CD4-positive, alpha-beta T cell treated with Interleukin-17A for 4 hours (primary cell): ENCODE measurements around the gene NOTO.
A peak's percentile ranks its signal among the peaks of the same experiment; 100 is the strongest.
"Not testable (repeated sequence)": the region's sequence is repeated elsewhere in the genome, so short reads cannot be mapped to it uniquely, and the experiment has no call there.

Experiments used
- DNase-seq: peaks from one replicate; pipeline ENCODE4 v3.0.0-alpha.2; 2020; ENCODE audit warnings: mixed read lengths

The NOTO gene, protein sequence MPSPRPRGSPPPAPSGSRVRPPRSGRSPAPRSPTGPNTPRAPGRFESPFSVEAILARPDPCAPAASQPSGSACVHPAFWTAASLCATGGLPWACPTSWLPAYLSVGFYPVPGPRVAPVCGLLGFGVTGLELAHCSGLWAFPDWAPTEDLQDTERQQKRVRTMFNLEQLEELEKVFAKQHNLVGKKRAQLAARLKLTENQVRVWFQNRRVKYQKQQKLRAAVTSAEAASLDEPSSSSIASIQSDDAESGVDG

DNA sequence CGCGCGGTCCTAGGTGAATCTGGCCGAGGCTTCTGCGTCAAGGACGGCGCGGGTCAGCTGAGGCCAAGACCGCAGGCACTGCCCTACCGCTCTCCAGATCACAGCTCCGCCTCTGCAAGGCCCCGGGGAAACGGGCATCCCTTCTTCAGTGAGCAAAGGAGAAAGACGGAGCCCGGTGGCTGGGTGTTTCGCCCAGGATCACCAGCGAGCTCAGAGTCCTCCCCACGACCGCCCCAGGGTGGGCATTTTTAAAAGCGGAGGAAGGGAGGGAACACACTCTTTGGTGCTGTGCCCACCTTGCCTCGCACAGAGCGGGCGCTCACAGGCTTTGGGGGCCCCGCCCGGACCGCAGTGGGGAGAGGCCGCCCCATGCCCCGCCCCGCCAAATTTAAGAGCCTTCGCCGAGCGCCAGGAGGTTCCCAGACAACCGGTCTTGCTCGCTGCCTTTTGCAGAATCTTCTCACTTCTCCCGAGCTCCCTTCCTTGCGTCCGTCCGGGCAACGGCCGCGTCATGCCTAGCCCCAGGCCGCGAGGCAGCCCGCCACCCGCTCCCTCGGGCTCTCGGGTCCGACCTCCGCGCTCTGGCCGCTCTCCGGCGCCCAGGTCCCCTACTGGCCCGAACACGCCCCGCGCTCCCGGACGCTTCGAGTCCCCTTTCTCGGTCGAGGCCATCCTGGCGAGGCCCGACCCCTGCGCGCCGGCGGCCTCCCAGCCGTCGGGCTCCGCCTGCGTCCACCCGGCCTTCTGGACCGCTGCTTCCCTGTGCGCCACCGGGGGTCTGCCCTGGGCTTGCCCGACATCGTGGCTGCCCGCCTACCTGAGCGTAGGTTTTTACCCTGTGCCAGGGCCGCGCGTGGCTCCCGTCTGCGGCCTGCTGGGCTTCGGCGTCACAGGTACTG lies at the start of gene NOTO:
TSS of gene NOTO (plus strand) at position 419 of the 899 bp plus-strand sequence. CDS start at position 512, 93 bp downstream.
- no peak for DNase-seq

DNA sequence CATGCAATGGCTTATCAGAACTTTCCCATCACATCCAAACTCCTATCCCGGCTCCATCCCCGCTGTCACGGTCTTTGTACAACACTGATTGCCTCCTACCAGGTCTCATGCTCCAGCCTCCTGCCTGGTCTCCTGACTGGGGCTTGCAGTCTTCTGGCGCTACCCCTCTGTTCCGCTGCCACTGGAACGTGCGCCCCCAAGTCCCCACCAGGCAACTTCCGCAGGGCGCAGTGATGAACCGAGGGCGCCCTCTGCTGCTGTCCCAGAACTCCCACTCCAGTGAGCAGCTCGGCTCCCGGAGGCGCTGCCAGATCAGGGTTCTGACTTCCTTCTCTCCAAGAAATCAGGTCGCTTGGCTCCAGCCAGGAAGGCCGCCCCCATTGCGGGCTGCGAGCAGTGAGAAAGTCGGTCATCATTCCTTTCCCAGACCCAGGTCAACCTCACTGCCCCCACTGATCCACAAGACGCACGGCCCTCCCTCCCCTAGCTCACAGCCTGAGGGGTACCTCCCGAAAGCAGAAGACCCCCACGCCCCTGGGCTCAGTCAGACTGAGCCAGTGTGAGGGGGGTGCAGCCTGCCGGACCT lies 45.7 kb upstream of the NOTO start:
- DNase-seq, result peak; percentile 54

DNA sequence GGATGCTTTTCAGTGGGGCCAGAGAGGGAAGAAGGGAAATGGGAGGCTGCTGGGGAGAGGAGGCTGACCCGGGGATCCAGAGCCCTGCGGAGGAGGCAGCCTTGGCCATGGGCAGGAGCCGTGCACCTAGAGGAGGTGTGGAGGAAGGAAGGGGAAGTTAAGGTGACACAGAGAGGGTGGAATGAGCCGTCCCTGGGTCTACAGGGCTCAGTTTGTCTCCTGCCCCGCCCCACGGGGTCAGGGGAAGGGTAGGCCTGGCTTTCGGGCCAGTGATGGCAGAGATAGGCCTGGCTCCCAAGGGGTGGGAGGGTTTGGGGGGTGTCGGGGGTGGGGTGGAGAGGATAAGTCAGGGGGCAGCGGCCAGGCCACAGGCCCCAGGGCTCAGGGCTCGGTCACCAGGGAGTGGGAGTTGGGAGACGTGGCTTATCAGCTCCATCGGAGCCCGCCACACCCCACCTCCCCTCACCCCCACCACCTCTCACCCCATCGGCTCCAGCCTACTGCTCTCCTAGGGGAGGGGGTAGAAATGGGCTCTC lies 39.5 kb upstream of the NOTO start:
- no peak for DNase-seq

DNA sequence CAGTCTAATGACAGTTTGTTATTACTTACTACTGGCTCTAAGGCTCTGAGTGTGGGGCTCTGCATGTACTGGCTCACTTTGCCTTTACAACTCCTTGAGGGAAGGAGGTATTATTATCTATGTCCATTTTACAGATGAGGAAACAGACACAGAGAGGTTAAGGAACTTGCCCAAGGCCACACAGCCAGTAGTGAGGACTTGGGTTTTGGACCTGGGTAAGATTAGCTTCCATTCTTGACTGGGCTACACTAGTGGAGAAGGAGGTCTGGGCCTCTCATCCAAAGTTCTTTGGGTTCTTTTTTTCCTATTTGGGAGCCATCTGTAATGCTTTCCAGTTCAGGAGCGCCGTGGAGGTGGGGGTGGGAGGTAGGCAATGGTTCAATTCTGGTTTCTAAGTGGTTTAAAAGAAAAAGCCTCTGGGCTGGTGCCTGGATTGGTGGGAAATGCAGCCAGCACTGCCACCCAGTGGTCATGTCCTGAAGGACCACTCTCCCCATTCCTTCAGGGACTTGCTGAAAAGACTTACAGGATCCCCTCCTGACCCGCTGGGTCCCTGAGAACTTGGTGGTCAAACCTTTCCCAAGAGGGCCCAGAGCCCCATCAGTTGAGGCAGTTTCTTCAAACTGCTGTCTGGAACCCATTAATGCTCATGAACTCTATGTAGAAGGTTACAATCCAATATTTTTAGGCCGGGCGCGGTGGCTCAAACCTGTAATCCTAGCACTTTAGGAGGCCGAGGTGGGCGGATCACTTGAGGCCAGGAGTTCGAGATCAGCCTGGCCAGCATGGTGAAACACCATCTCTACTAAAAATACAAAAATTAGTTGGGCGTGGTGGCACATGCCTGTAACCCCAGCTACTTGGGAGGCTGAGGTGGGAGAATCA lies 38.6 kb upstream of the NOTO start:
- DNase-seq, result peak; percentile 77

DNA sequence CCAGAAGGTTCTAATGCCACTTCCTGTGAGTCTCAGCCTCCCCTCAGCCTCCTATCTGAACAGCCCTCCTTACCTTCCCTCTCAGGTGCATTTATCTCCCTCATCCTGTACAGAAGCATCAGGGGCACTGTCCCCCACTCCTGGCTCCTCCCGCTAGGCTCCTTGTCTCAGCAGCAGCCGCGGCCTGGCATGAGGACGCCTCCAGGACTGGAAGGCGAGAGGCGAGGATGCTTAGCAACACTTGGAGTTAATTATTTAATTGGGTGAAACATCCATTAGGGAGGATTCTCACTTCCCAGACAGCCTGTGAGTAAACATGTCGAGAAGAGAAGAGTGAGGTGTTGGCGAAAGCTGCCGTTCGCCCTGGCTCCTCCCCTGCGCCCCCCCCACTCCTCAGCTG lies 36.4 kb upstream of the NOTO start:
- DNase-seq, result not testable (repeated sequence)

DNA sequence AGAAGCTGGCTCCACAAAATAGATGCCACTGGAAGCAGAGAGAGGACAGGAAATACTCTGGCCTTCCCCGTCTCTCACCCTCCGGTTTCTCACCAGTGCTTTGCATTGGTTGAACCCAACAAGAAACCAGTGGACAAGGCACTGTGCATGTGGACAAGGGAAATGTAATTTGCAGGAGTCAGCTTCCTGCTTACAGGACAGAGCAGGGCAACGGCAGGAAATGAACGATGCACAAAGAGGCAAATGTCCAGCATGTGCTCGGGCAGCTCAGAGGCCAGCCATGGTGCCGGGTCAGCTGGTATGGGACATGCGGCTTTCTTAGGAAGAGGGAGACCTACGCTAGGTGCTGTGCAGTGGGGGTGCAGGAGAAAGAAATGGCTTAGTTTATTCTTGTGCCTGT lies 35.6 kb upstream of the NOTO start:
- DNase-seq, result not testable (repeated sequence)

DNA sequence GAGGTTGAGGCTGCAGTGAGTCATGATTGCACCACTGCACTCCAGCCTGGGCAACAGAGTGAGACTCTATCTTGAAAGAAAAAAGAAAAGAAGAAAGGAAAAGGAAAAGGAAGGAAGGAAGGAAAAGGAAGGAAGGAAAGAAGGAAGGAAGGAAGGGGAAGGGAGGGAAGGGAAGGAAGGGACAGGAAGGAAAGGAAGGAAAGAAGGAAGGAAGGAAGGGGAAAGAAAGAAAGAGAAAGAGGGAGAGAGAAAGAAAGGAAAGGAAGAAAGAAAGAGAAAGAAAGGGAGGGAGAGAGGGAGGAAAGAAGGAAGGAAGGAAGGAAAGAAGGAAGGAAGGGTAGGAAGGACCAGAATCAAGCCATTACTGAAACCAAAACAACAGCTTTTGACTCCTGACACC lies 34.0 kb upstream of the NOTO start:
- not testable (repeated sequence) for DNase-seq

DNA sequence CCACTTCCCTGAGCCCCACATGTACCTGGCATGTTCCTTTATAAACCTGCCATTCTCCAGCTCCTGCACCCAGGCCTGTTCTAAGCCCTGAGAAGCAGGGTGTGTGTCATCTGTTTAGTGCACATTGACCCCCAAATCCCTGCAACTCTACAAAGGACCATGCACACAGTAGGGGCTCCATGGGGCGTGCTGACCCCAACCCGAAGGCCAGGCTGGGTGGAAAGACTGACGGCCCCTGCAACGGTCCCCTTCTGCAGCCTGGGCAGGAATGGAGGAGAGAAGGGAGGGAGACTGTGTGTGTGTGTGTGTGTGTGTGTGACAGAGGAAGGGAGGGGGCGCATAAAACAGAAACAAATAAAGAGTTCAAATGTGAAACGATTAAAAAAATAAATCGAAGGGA lies 32.0 kb upstream of the NOTO start:
- not testable (repeated sequence) for DNase-seq

DNA sequence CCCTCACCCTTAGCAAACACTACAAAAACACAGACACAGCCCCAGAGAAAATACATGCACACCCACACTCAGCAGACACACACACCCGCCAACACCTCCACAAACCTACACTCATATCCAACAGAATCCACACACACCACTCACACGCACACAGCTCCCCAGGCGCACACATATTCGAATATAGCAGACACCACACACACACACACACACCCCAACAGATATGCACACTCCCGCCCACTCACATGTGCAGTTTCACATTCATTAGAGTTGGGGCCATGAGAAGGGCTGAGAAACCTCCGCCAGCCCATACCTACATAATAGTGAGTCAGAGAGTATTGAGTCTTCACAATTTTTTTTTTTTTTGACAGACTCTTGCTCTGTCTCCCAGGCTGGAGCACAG lies 29.4 kb upstream of the NOTO start:
- no peak for DNase-seq

DNA sequence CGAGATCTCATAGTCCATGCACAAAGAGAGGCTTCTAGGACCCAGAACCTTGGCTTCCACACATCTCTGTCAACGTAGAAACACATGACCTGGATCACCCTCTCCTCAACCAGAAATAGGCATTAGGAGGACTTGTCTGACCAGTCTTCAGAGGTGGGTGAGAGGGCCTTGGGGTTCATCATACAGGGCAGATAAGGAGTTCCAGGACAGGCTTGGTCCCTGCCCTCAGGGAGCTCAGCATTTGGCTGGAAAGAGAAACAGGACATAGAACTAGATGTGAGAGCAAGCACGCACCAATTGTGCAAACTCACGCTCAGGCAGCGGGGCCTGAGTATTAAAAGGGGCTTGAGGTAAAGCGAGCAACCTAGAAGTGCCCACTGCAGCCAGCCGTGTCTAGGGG lies 28.6 kb upstream of the NOTO start:
- DNase-seq, result no peak

DNA sequence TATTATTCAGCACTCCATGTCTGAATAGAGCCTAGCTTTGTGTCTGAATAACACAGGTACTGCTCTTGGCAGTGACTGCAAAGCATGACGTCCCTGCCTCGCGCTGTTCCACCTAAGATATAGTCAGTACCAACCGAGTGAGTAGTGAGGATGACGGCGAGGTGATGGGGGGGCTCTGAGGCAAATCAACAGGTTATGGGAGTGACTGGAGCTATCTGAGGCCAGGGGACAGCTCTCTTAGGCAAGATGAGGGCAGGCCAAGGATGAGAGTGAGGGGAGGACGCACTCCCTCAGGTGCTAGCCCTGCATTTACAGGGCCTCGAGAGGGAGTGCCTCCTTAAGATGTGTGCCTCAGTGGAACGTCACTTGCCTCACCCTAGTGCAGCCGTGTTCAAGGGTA lies 28.1 kb upstream of the NOTO start:
- DNase-seq, result no peak

DNA sequence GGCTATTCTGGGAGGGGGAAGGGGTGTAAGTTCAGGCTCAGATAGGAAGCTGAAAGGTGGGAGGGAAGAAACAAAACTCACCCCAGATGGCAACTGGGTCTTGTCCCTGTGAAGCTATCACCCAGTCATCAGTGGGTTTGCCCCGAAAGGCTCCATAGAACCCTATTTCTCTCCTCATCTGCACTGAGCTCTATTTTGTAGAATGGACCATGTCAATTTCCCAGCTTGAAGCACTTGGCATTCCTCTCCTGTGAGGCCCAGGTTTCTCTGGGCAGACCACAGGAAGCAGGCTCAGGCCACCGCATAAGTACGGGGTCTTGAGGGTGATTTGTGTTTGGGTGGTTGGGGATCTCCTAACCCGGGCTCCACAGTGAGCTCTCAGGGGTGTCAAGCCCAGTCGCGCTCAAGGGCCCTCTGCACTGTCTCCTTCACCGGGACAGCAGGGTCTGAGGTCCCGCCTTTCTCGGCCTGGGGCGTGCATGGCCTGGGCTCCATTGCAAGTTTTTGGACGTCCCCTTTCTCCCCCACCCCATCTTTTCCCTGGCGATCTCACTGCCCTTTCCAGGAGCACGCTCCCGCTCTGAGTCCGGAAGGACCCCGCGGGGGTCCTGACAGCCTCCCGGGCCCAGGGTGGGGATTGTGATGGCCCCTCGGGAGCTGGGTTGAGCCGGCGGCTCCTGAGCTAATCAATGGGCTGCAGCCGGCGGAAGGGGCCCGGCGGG lies 27.3 kb upstream of the NOTO start:
- DNase-seq, result no peak

DNA sequence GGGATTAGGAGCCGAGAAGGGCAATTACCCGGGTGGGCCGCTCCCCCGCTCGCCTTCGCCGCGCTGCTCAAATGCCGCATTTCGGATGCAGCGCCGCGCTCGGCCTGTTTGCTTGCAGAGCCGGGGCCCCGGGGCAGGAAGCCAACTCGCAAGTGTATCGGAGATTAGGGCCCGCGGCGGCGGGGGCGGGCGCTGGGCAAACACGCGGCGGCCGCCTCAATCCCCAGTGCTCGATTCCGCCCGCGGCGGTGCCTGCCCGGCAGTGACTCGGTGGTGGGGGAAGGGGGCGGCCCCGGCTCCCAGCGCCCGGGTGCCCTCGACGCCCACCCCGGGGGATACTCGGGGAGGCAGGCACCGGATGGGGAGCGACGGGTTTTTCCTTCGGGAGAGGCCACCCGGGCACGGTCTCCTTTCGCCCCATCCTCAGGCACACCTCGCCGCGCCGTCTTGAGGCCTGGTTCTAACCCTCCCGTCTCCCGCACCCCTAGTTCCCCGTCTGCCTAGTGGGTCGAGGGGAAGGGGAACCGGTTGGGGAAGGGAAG lies 26.6 kb upstream of the NOTO start:
- DNase-seq, result peak; percentile 83

DNA sequence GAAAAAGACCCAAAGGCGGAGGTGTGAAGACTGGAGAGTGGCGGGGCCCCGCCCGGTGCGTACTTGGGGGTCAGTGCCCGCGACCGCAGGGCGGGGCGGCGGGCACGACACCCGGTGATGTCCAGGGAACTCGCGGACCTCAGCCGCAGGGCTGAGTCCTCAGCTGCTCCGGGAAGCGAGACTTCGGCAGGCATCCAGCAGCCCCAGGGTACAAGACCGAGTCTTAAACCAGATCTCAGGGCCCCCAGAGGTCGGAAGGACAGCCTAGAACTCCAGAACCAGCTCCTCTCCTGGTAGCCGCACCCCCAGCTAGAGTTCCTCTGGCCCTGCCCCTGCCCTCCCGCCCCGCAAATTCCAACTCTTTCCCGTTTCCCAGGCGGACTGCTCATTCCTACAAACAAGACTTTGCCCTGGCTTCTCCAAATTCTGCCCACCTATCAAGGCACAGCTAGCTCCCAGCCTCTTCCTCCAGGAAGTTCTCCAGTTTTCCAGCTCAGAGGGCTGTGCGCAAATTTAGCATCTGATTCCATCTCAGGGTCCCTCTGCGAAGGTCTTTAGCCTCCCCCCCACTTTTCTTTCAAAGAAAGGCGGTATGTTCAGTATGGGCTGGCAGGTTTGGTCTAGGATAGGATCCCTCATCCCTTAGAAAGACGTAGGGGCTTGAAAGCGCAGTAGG lies 26.0 kb upstream of the NOTO start:
- peak; percentile 28 for DNase-seq

DNA sequence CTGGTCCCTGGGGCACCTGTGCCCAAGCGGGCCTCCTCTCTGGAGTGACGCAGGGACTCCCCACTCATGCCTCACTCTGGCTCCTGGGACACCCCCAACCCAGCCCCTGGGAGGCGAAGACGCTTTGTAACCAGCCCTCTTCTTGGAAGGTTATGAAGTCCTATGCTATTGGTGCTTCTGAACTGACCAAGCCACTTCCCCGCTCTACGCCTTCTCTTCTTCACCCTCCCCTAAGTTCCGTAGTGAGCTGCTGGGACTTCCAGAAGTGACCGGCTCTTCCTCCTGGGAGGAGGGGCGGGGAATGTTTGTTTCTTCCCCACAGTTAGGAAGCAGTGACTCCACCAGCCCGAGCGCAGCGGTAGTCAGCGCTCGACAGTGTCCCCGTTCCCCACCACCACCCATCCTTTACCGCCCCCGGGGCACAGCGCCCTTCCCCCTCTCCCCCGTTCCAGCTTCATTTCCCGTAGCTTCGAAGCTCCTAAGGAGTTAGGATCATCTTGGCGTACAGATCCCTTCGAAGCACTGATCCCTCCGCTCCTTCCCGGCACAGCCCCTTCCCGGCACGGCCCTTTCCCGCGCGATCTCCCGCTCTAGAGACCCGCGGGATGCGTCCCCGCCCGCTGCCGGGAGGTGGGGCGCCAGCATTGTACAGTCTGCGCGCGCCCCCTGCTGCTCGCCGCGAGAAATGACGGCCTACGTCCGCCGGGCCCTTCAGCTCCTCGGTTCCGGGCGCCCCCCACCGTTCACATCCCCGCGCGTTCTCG lies 25.3 kb upstream of the NOTO start:
- peak; percentile 95 for DNase-seq

DNA sequence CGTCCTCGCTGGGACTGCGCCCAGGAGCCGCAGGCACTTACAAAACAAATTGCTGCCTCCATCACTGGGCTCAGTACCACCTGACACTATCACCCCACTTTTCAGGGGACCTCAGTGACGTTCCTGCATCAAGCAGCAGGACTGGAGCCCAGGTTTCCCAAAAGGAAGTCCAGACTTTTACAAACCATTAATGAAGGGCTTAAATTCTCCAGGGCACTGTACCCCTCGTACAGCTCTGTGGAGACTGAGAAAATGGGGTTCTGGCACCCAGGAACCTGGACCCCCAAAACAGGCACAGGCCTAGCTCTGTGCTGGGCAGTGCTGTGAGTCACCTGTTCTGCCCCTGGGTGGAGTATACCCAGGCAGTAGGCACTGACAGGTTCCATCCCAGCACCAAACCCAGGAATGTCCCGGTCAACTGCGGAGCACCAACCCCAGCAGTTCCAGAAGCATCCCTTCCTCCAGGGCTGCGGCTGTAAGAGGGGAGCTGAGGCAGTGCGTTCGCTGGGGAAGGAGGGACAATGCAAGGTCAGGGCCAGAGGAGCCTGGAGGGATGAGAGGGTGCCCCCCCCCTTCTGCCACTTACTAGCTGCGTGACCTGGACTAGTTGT lies 24.6 kb upstream of the NOTO start:
- no peak for DNase-seq

DNA sequence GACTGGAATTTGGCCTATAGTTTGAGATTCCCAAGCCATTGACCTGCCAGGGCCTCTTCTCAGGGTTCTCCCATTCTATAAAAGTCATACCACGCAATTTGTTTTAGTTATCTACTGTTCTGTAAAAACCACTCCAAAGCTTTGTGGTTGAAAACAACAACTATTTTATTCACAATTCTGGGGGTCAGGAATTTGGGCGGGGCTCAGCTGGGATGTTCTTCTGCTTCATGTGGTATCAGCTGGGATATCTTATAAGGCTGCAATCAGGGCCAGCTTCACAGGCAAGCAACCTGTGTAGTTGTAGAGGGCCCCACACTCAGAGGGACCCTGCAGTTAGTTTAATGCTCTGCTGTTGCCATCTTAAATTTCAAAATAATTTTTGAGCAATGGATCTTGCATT lies 16.4 kb upstream of the NOTO start:
- no peak for DNase-seq

DNA sequence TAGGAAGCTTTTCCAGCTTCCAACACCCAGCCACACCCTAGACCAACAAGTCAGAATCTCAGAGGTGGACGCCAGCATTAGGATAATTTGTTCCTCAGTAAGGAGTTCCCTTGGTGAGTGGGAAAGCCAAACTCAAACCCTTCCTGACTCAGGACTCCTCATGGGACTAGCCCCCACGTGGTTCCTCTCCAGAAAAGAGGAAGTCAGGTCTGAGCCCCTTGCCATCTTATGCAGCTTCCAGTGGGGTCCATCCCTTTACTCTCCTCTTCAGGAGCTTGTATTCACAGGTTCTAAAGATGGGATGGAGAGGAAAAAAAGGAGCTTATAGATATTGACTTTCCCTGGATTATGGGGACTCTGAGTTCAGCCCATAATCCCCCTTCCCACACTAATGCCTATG lies 14.8 kb upstream of the NOTO start:
- no peak for DNase-seq

DNA sequence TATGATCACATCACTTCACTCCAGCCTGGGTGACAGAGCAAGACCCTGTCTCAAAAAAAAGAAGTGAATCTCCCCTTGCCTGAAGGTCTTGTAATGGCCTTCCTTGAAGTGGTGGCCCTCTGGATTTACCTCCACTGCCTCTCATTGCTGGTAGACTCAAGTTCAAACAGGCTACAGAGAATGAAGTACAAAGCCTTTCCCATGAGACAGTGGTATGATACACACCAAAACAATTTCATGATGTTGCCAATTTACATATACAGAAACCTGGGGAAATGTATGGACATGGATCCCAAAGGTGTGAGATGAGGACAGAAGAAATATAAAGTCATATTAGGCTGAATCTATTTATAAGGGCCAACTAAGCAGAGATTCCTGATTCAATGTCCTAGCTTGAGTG lies 4.8 kb upstream of the NOTO start:
- DNase-seq, result no peak

DNA sequence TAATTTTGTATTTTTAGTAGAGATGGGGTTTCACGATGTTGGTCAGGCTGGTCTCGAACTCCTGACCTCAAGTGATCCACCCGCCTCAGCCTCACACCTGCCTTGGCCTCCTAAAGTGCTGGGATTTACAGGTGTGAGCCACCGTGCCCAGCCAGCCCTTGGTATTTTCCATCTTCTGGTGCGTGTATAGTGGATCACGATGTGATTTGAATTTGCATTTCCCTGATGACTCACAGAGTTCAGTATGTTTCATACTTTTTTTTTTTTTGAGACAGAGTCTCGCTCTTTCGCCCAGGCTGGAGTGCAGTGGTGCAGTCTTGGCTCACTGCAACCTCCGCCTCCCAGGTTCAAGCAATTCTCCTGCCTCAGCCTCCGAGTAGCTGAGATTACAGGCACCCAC lies 2.1 kb upstream of the NOTO start:
- DNase-seq, result not testable (repeated sequence)
